Left colon (tissue), 2 donors: ENCODE results near the gene MAP3K6. TPM values are rescaled to one million over a fixed set of nuclear protein-coding genes. Genes with fewer than 3 reads are reported as not detected.

ENCODE experiments used
- ATAC-seq: fragments of 200-7000 bp; cut with Tn5 transposase; one replicate; pipeline ENCODE4 v1.9.1; 2020; ENCODE audit warnings: mild to moderate bottlenecking, moderate library complexity
- DNase-seq, 2 donors: peaks; one replicate each; pipeline ENCODE4 v3.0.0-alpha.2; 2020
- intact Hi-C, 2 donors: fragments of 100-400 bp; cut with DNase I in 1 of 2; cut with micrococcal nuclease in 1 of 2; formaldehyde crosslinking; loops; one replicate each; pipeline versions ENCODE4 v1.11.2 to v1.14.0; 2022; cut with DNase I, micrococcal nuclease
- total RNA-seq, 2 donors: library from RNA; stranded (reverse); fragmentation: NEBNext Ultra II Directional; extraction: Animal tissue kit (Norgen Biotek cat#: 25700); gene quantifications; one replicate each; pipeline ENCODE4 v1.2.1, GENCODE V29; 2021
- donor health status: DM: no; HTN: no; CAD: no.
- donor health status: DM: yes; HTN: yes; CAD: no.

Gene MAP3K6
- total RNA-seq, 2 donors from 2014 or later, result 14.6 to 34.9 TPM

- ATAC-seq (peak; percentile 98), DNase-seq (peak; percentile 71 to 90)
- intact Hi-C loops, result loop anchor here in 1 of 2 donors (10.0 kb wide), 1 partner anchor 48 kb away; no protein-coding TSS in a partner anchor
Measured at GRCh38 chr1:27383039-27383605, 16.4 kb upstream of the MAP3K6 start, which contains the start of gene CD164L2. CD164L2 (minus strand) TSS chr1:27383333; CDS start chr1:27383239, 94 bp downstream.

GRCh38 chr1:27381969-27382762, 15.4 kb upstream of the MAP3K6 start:
- ATAC-seq, result no peak

DNA sequence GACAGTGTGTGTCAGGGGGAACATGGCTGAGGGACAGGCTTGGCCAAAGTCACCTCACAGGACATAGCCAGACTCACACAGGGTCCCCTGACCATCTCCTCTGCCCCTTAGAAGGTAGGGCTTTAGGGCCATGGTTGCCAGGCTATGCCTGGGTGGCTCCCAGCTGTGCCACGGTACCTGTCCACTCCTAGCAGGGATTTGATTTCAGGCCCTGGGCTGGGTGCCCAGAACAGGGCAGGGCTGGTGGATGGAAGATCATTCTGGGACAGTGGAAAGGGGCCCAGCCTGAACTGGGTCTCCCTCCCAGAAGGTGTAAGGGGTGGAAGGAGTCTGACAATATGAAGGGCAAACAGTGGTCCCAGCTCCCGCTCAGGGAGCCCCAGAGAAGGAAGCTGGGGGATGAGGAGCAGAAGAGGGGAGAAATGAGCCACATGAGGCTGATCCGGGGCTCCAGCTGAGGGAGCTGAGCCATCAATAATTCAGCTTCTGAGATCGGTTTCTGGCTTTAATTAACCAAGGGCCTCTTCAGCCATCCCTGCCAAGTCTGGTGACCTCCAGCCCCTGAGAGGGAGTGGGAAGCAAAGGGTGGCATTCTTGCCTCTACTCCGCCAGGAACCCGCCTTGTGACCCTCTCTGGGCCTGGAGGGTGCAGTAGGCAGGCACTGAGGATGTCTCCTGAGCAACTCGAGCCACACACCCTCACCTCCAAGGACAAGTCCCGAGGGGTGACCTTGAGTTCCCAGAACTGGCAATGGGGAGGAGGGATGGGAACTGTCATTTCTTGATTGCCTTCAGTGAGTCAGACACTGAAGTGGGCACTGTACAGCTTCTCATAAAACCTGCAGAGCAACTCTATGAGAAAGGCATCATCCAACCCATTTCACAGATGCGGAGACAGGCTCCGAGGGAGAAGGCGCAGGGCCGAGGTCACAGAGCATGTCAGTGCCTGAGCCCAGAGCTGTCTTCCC, 14.3 kb upstream of the MAP3K6 start:
- intact Hi-C loops, result loop anchor here in 1 of 2 donors (10.0 kb wide), 1 partner anchor 46 kb away; no protein-coding TSS in a partner anchor
- no peak for DNase-seq
- ATAC-seq, result peak; percentile 14

More at GRCh38 chr1:27381969-27382762, 15.4 kb upstream of the MAP3K6 start:
- intact Hi-C loops, result loop anchor here in 1 of 2 donors (10.0 kb wide), 1 partner anchor 47 kb away; no protein-coding TSS in a partner anchor
- no peak for DNase-seq

DNA sequence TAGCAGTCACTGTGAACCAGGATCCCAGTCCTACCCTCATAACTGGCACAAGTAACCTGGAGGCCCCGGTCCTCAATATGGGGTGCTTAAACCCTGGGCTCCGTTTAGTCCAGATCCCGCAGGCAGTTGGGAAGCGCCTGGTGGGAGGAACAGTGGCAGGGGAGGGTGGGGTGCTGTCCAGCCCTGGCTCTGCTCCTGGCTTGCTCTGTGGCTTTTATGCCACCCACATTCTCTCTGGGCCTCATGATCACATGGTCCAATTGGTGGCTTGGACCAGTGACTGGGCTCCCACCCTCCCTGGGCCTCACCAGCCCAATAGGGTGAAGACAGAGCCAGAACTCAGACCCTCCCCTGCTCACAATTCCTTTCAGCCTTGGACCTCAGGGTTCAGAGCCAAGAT, 13.5 kb upstream of the MAP3K6 start:
- no peak for ATAC-seq

GRCh38 chr1:27379564-27380122, 12.9 kb upstream of the MAP3K6 start:
- DNase-seq (no peak), ATAC-seq (no peak)
- intact Hi-C loops, result loop anchor here in 1 of 2 donors (10.0 kb wide), 1 partner anchor 45 kb away; no protein-coding TSS in a partner anchor

More for the DNA sequence above, 13.5 kb upstream of the MAP3K6 start:
- intact Hi-C loops, result loop anchor here in 1 of 2 donors (10.0 kb wide), 1 partner anchor 45 kb away; no protein-coding TSS in a partner anchor
- DNase-seq, result no peak

GRCh38 chr1:27377760-27378495, 11.2 kb upstream of the MAP3K6 start:
- intact Hi-C loops, result no loop called here
- no peak for DNase-seq
- no peak for ATAC-seq

DNA sequence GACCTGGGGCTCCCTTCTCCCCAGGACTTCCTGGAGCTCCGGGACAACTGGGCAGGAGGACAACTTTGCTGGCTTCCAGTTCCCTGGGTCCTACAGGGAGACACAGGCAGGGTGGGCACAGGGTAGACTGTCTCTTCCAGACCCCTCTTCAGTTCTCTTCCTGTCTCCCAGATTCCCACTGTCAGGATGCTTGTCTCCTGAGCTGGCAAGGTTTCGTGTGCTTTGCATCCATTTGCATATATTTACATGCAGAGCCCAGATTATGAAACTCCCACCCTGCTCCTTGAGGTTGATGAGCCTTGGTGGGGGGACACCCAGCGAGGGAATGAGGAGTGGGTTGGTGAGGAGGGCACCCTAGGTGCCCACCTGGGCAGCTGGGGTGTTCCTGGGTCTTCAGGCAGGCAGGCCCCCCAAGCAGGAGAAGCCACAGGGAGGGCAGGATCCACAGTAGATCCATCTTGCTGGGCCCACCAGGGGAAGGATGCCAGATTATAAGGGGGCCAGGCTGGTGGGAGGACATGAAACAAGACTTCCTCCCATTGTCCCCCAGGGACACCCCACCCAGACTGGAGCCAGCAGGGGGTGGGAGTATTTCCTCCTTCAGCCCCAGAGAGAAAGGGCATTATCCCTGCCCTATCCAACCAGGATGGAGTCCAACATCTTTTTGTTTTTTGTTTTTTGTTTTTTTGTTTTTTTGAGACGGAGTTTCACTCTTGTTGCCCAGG, 7.8 kb upstream of the MAP3K6 start, which contains the start of gene FCN3:
Gene FCN3, minus strand, starts transcription at position 463 of the 725 bp plus-strand sequence. Its CDS starts 6 bp downstream, at position 457.
- ATAC-seq (no peak), DNase-seq (no peak)
- intact Hi-C loops, result no loop called here

- intact Hi-C loops, result no loop called here
- ATAC-seq, result no peak
Measured at GRCh38 chr1:27372808-27373690, 6.3 kb upstream of the MAP3K6 start.

DNA sequence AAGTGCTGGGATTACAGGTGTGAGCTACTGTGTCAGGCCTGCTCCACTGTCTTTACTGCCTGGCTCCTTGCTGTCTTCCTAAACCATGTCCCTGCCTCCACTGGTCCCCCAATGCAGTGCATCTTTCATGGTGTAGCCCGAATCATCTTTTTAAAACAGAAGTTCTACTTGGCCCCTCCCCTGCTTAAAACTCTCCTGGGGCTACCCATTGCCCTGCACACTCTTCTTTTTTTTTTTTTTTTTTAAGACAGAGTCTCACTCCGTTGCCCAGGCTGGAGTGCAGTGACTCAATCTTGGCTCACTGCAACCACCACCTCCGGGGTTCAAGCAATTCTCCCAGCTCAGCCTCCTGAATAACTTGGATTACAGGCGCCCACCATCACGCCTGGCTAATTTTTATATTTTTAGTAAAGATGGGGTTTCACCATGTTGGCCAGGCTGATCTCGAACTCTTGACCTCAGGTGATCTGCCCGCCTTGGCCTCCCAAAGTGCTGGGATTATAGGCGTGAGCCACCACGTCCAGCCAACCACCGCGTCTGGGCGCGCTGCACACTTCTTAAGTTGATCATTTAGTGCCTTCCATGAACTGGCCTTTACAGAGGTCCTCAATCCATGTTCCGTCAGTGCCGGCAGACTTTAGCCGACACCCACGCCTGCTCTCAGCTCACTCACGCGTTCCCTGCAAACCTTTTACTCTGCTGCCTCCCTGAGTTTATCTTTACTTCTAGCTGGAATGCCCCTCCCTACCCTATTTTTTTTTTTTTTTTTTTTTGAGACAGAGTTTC, 5.5 kb upstream of the MAP3K6 start:
- ATAC-seq, result no peak
- no peak for DNase-seq
- intact Hi-C loops, result no loop called here

More at GRCh38 chr1:27372808-27373690, 6.3 kb upstream of the MAP3K6 start:
- DNase-seq, result no peak

- intact Hi-C loops, result no loop called here
- DNase-seq (no peak), ATAC-seq (no peak)
Measured at GRCh38 chr1:27368869-27369582, 2.3 kb upstream of the MAP3K6 start.

- intact Hi-C loops, result no loop called here
- no peak for DNase-seq
- no peak for ATAC-seq
Measured at GRCh38 chr1:27367160-27367650, 444 bp upstream of the MAP3K6 start.

- intact Hi-C loops, result no loop called here
- ATAC-seq, result peak; percentile 51
- DNase-seq, result peak; percentile 84 to 89
Measured at GRCh38 chr1:27366113-27366410, 699 bp downstream of the MAP3K6 start.

DNA sequence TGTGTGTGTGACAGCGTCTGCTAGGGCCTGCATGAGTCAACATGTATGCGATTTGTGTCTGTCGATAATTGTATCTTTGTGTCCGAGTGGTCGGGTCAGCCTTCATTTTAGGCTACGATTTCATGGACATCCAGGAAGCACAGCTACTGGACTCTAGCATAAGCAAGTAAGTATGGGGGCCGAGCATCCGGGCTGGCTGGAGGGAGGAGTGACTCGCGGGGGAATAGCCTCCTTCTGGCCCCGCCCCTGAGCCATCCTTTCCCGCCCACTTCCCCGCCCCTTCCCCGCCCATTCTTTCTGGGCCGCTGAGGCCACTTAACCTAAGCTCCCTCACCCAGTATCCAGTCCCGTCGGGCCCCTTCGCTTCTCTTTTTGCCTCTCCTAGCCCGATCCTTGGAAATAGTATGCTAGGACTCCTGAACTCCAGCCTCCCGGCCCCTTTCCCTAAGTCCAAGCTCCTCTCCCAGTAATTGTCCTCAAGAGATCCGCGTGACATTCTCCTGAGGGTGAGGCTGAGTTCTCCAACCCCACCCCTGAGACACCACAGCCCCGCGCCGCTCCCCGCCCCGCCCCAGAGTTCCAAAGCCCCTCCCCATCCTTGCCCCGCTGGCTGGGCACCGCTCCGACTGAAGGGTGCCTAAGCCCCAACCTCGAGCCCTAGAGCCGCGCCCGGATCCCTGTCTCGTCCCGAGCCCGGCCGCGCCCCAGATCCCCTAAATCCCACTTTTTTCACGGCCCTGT, 1.2 kb downstream of the MAP3K6 start:
- ATAC-seq (peak; percentile 76), DNase-seq (peak; percentile 92)
- intact Hi-C loops, result no loop called here
